ENCODE results near the gene PLPP3. TPM values are rescaled to one million over a fixed set of nuclear protein-coding genes. Genes with fewer than 3 reads are reported as not detected.

PLPP3 gene
- total and polyA plus RNA-seq, 12 donors = 11.7 to 156 (median 96.1) TPM

GRCh38 chr1:56493826-56494225 lies 85.5 kb downstream of the PLPP3 start:
- TF ChIP-seq, protein P1, sequence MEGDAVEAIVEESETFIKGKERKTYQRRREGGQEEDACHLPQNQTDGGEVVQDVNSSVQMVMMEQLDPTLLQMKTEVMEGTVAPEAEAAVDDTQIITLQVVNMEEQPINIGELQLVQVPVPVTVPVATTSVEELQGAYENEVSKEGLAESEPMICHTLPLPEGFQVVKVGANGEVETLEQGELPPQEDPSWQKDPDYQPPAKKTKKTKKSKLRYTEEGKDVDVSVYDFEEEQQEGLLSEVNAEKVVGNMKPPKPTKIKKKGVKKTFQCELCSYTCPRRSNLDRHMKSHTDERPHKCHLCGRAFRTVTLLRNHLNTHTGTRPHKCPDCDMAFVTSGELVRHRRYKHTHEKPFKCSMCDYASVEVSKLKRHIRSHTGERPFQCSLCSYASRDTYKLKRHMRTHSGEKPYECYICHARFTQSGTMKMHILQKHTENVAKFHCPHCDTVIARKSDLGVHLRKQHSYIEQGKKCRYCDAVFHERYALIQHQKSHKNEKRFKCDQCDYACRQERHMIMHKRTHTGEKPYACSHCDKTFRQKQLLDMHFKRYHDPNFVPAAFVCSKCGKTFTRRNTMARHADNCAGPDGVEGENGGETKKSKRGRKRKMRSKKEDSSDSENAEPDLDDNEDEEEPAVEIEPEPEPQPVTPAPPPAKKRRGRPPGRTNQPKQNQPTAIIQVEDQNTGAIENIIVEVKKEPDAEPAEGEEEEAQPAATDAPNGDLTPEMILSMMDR (IDR thresholded peaks at IDR 0.05) = no peak
- no peak for TF ChIP-seq POLR2A (IDR thresholded peaks at IDR 0.05)
- 92 to 96% (median 93%) methylated on average over 2 of the region's 2 CpGs for WGBS, 4 donors
- intact Hi-C loops (cut with DNase I) = no loop called here
- no peak overlapping the region for H3K27ac ChIP-seq
- no peak for DNase-seq
- no peaks in the 10 kb centered on the region for H3K9me3 ChIP-seq (replicated peaks in 1 of 3)
- peaks cover 0 to 11% of the 10 kb centered on the region in 2 donors for H3K36me3 ChIP-seq (replicated peaks in 1 of 2)
- H3K4me3 ChIP-seq = no peak overlapping the region
- no peaks in the 10 kb centered on the region for H3K27me3 ChIP-seq
- H3K4me1 ChIP-seq (replicated peaks in 1 of 2) = peaks cover 15 to 22% of the 10 kb centered on the region in 2 donors

- Histone ChIP-seq H3K9me3 (replicated peaks in 1 of 3) (no peaks in the 10 kb centered on the region), H3K36me3 (replicated peaks in 1 of 2) (peaks cover 0 to 11% of the 10 kb centered on the region in 2 donors), H3K27ac (peak overlapping the region in 4 of 5 donors; percentile 22 to 38 (median 28)), H3K27me3 (no peaks in the 10 kb centered on the region), H3K4me1 (replicated peaks in 1 of 2) (peaks cover 15 to 22% of the 10 kb centered on the region in 2 donors), H3K4me3 (no peak overlapping the region)
- TF ChIP-seq, protein P1 (IDR thresholded peaks at IDR 0.05) = no peak
- TF ChIP-seq POLR2A (IDR thresholded peaks at IDR 0.05) = no peak
- DNase-seq = peak in 5 of 7 donors; percentile 43 to 69 (median 64)
- 18 to 33% (median 29%) methylated on average over 5 of the region's 5 CpGs for WGBS, 4 donors
- intact Hi-C loops (cut with DNase I) = no loop called here
Measured at GRCh38 chr1:56491441-56491840, 87.9 kb downstream of the PLPP3 start.

- WGBS, 4 donors = 48 to 88% (median 64%) methylated on average over 2 of the region's 2 CpGs
- TF ChIP-seq, protein P1 (IDR thresholded peaks at IDR 0.05) = no peak
- TF ChIP-seq POLR2A (IDR thresholded peaks at IDR 0.05) = no peak
- DNase-seq = no peak
- Histone ChIP-seq H3K4me3 (no peak overlapping the region), H3K27ac (peak overlapping the region in 1 of 5 donors; percentile 38), H3K27me3 (no peaks in the 10 kb centered on the region), H3K9me3 (replicated peaks in 1 of 3) (no peaks in the 10 kb centered on the region), H3K4me1 (replicated peaks in 1 of 2) (peaks cover 15 to 22% of the 10 kb centered on the region in 2 donors), H3K36me3 (replicated peaks in 1 of 2) (peaks cover 0 to 4% of the 10 kb centered on the region in 2 donors)
- intact Hi-C loops (cut with DNase I) = no loop called here
Measured at GRCh38 chr1:56490619-56491018, 88.7 kb downstream of the PLPP3 start.

GRCh38 chr1:56489695-56490094 lies 89.7 kb downstream of the PLPP3 start:
- WGBS, 4 donors = 76 to 88% (median 83%) methylated on average over 8 of the region's 8 CpGs
- H3K27ac ChIP-seq = no peak overlapping the region
- peaks cover 15 to 22% of the 10 kb centered on the region in 2 donors for H3K4me1 ChIP-seq (replicated peaks in 1 of 2)
- H3K27me3 ChIP-seq = no peaks in the 10 kb centered on the region
- DNase-seq = no peak
- no peak overlapping the region for H3K4me3 ChIP-seq
- intact Hi-C loops (cut with DNase I) = no loop called here
- TF ChIP-seq, protein P1 (IDR thresholded peaks at IDR 0.05) = no peak
- no peak for TF ChIP-seq POLR2A (IDR thresholded peaks at IDR 0.05)
- H3K36me3 ChIP-seq (replicated peaks in 1 of 2) = no peaks in the 10 kb centered on the region
- no peaks in the 10 kb centered on the region for H3K9me3 ChIP-seq (replicated peaks in 1 of 3)

Measured in adrenal gland (tissue), 12 donors.